SH-SY5Y (cell line): ENCODE results near the gene POLH.

ENCODE experiments used
- GATA2 ChIP-seq: IDR thresholded peaks from 2 replicates; pipeline ENCODE4 v1.6.1; 2011; ENCODE audit warnings: mild to moderate bottlenecking, low read depth, low read length
- GATA3 ChIP-seq: IDR thresholded peaks from 2 replicates; pipeline ENCODE4 v1.6.1; 2011; ENCODE audit warnings: low read depth, mild to moderate bottlenecking, low read length, moderate library complexity

GRCh38 chr6:43547222-43547621 is 28.8 kb upstream of the POLH start:
- TF ChIP-seq GATA3 (no peak), GATA2 (no peak)
